Measurements from ENCODE around the gene IL17C. TPM values are rescaled to one million over a fixed set of nuclear protein-coding genes. Genes with fewer than 3 reads are reported as not detected.
"Not testable (repeated sequence)": the region's sequence is repeated elsewhere in the genome, so short reads cannot be mapped to it uniquely, and the experiment has no call there.

Gene IL17C
- total RNA-seq, 4 donors from 2014 or later: 0.91 TPM; not detected in 3

- intact Hi-C loops (cut with DNase I; ENCODE audit: low total_unique reads): no loop called here
- 81 to 83% methylated on average over 20 of the region's 20 CpGs for WGBS, 2 donors
- no peak for TF ChIP-seq POLR2A (IDR thresholded peaks at IDR 0.05)
- no peak for TF ChIP-seq CTCF (IDR thresholded peaks at IDR 0.05)
- H3K4me3 ChIP-seq (ENCODE audit: low read depth, poor library complexity, severe bottlenecking): no peak overlapping the region
- DNase-seq (ENCODE audit: low spot score in 2 of 2): no peak
Observed at GRCh38 chr16:88605186-88606147, 32.9 kb upstream of the IL17C start.

GRCh38 chr16:88606148-88606757 lies 32.1 kb upstream of the IL17C start:
- H3K4me3 ChIP-seq (ENCODE audit: low read depth, poor library complexity, severe bottlenecking): no peak overlapping the region
- WGBS, 2 donors: 82 to 84% methylated on average over 17 of the region's 17 CpGs
- no peak for DNase-seq (ENCODE audit: low spot score in 2 of 2)
- TF ChIP-seq CTCF (IDR thresholded peaks at IDR 0.05) (no peak), POLR2A (IDR thresholded peaks at IDR 0.05) (no peak)
- intact Hi-C loops (cut with DNase I; ENCODE audit: low total_unique reads): no loop called here

GRCh38 chr16:88608076-88608475 lies 30.3 kb upstream of the IL17C start:
- WGBS, 2 donors: 90 to 92% methylated on average over 6 of the region's 6 CpGs
- intact Hi-C loops (cut with DNase I; ENCODE audit: low total_unique reads): no loop called here
- no peak overlapping the region for H3K4me3 ChIP-seq (ENCODE audit: low read depth, poor library complexity, severe bottlenecking)
- no peak for DNase-seq (ENCODE audit: low spot score in 2 of 2)
- TF ChIP-seq CTCF (IDR thresholded peaks at IDR 0.05) (no peak), POLR2A (IDR thresholded peaks at IDR 0.05) (no peak)

GRCh38 chr16:88609426-88609825 lies 28.9 kb upstream of the IL17C start:
- H3K4me3 ChIP-seq (ENCODE audit: low read depth, poor library complexity, severe bottlenecking); DNase-seq (ENCODE audit: low spot score in 2 of 2); intact Hi-C loops (cut with DNase I; ENCODE audit: low total_unique reads): not testable (repeated sequence)
- 96 to 97% methylated on average over 8 of the region's 8 CpGs for WGBS, 2 donors

GRCh38 chr16:88610080-88610479 lies 28.3 kb upstream of the IL17C start:
- intact Hi-C loops (cut with DNase I; ENCODE audit: low total_unique reads): no loop called here
- WGBS, 2 donors: 92 to 96% methylated on average over 6 of the region's 6 CpGs
- TF ChIP-seq CTCF (IDR thresholded peaks at IDR 0.05) (no peak), POLR2A (IDR thresholded peaks at IDR 0.05) (no peak)
- DNase-seq (ENCODE audit: low spot score in 2 of 2): no peak
- H3K4me3 ChIP-seq (ENCODE audit: low read depth, poor library complexity, severe bottlenecking): no peak overlapping the region
